Measurements from ENCODE around the gene DNAJC10.

DNA sequence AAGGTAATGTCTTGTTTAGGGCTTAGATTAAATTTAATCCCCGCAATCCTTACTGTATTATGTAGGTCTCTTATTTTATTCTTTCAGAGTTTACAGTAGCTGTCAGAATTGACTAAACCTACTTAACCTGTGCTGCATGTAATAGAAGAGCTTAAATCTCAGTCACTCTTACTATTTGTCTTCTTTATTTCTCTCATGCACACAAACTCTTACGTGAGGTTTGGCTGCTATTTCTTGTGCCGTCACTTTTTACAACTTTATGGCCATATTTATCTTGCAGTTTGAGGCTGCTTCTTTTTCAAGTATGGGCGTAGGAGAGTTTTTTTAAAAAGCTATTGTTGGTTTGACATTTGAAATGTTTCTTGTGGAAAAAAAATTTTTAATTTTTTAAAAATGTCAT, 12.0 kb downstream of the DNAJC10 start:
- TF ChIP-seq POLR2A (conservative IDR thresholded peaks at IDR 0.05) (no peak), ZNF175 (CRISPR knock-in tag; IDR thresholded peaks at IDR 0.05; ENCODE audit: low read depth) (no peak), ZBTB17 (CRISPR knock-in tag; IDR thresholded peaks at IDR 0.05) (no peak), CHD2 (IDR thresholded peaks at IDR 0.05; ENCODE audit: low read depth, low read length) (no peak), EZH2 (IDR thresholded peaks at IDR 0.05; ENCODE audit: borderline replicate concordance, low read depth, low read length) (no peak), EHMT2 (IDR thresholded peaks at IDR 0.05) (no peak), MAFG (tag; conservative IDR thresholded peaks at IDR 0.05) (no peak), NR2F6 (CRISPR knock-in tag; IDR thresholded peaks at IDR 0.05) (no peak), PCBP2 (IDR thresholded peaks at IDR 0.05; ENCODE audit: low read depth, low read length, poor library complexity, severe bottlenecking) (no peak), EP300 (IDR thresholded peaks at IDR 0.05; ENCODE audit: low read length) (no peak)
- TF ChIP-seq, protein P1, sequence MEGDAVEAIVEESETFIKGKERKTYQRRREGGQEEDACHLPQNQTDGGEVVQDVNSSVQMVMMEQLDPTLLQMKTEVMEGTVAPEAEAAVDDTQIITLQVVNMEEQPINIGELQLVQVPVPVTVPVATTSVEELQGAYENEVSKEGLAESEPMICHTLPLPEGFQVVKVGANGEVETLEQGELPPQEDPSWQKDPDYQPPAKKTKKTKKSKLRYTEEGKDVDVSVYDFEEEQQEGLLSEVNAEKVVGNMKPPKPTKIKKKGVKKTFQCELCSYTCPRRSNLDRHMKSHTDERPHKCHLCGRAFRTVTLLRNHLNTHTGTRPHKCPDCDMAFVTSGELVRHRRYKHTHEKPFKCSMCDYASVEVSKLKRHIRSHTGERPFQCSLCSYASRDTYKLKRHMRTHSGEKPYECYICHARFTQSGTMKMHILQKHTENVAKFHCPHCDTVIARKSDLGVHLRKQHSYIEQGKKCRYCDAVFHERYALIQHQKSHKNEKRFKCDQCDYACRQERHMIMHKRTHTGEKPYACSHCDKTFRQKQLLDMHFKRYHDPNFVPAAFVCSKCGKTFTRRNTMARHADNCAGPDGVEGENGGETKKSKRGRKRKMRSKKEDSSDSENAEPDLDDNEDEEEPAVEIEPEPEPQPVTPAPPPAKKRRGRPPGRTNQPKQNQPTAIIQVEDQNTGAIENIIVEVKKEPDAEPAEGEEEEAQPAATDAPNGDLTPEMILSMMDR (IDR thresholded peaks at IDR 0.05 in 2 of 3, conservative IDR thresholded peaks at IDR 0.05 in 1 of 3; ENCODE audit: insufficient read depth in 2 of 3, low read depth in 1 of 3, low read length in 3 of 3) = no peak
- TF ChIP-seq, protein P2, sequence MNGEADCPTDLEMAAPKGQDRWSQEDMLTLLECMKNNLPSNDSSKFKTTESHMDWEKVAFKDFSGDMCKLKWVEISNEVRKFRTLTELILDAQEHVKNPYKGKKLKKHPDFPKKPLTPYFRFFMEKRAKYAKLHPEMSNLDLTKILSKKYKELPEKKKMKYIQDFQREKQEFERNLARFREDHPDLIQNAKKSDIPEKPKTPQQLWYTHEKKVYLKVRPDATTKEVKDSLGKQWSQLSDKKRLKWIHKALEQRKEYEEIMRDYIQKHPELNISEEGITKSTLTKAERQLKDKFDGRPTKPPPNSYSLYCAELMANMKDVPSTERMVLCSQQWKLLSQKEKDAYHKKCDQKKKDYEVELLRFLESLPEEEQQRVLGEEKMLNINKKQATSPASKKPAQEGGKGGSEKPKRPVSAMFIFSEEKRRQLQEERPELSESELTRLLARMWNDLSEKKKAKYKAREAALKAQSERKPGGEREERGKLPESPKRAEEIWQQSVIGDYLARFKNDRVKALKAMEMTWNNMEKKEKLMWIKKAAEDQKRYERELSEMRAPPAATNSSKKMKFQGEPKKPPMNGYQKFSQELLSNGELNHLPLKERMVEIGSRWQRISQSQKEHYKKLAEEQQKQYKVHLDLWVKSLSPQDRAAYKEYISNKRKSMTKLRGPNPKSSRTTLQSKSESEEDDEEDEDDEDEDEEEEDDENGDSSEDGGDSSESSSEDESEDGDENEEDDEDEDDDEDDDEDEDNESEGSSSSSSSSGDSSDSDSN (IDR thresholded peaks at IDR 0.05; ENCODE audit: borderline replicate concordance in 1 of 2, low read depth in 2 of 2, low read length in 2 of 2) = no peak
- TF ChIP-seq, protein P3, sequence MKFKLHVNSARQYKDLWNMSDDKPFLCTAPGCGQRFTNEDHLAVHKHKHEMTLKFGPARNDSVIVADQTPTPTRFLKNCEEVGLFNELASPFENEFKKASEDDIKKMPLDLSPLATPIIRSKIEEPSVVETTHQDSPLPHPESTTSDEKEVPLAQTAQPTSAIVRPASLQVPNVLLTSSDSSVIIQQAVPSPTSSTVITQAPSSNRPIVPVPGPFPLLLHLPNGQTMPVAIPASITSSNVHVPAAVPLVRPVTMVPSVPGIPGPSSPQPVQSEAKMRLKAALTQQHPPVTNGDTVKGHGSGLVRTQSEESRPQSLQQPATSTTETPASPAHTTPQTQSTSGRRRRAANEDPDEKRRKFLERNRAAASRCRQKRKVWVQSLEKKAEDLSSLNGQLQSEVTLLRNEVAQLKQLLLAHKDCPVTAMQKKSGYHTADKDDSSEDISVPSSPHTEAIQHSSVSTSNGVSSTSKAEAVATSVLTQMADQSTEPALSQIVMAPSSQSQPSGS (CRISPR knock-in tag; IDR thresholded peaks at IDR 0.05) = no peak
- TF ChIP-seq, protein P4, sequence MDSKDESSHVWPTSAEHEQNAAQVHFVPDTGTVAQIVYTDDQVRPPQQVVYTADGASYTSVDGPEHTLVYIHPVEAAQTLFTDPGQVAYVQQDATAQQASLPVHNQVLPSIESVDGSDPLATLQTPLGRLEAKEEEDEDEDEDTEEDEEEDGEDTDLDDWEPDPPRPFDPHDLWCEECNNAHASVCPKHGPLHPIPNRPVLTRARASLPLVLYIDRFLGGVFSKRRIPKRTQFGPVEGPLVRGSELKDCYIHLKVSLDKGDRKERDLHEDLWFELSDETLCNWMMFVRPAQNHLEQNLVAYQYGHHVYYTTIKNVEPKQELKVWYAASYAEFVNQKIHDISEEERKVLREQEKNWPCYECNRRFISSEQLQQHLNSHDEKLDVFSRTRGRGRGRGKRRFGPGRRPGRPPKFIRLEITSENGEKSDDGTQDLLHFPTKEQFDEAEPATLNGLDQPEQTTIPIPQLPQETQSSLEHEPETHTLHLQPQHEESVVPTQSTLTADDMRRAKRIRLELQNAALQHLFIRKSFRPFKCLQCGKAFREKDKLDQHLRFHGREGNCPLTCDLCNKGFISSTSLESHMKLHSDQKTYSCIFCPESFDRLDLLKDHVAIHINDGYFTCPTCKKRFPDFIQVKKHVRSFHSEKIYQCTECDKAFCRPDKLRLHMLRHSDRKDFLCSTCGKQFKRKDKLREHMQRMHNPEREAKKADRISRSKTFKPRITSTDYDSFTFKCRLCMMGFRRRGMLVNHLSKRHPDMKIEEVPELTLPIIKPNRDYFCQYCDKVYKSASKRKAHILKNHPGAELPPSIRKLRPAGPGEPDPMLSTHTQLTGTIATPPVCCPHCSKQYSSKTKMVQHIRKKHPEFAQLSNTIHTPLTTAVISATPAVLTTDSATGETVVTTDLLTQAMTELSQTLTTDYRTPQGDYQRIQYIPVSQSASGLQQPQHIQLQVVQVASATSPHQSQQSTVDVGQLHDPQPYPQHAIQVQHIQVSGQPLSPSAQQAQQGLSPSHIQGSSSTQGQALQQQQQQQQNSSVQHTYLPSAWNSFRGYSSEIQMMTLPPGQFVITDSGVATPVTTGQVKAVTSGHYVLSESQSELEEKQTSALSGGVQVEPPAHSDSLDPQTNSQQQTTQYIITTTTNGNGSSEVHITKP (IDR thresholded peaks at IDR 0.05; ENCODE audit: partially characterized antibody) = no peak
